Endothelial cell of umbilical vein (primary cell): Measurements from ENCODE around the gene CERS2. TPM values are rescaled to one million over a fixed set of nuclear protein-coding genes. Genes with fewer than 3 reads are reported as not detected.

ENCODE experiments used
- BruUV-seq: library from RNA; stranded (reverse); fragments of 400-500 nt; replicated peaks from 2 replicates; lab custom pipeline; 2021; lab: Mats Ljungman, UMichigan
- CTCF ChIA-PET: fragments of 300-600, 350-600 bp; sonication (Branson Sonifier 250); formaldehyde crosslinking; loops from one replicate; lab custom pipeline; 2021; ENCODE audit warnings: antibody characterized with exemption, inconsistent platforms; lab: Charles Lee
- POLR2A ChIA-PET: fragments of 300-600, 350-600 bp; sonication (Branson Sonifier 250); formaldehyde crosslinking; loops from one replicate; lab custom pipeline; 2021; ENCODE audit warnings: antibody characterized with exemption, inconsistent platforms; lab: Charles Lee
- DNase-seq: peaks from one replicate; pipeline ENCODE4 v3.0.0-alpha.2; 2011; ENCODE audit warnings: low read depth, low spot score
- FAIRE-seq: peaks from 2 replicates; lab custom pipeline; 2011; peaks lifted over from hg19 to GRCh38; lab: Jason Lieb, UNC
- H2AFZ ChIP-seq: 2 replicates; pipeline ENCODE4 v1.6.0; 2012; ENCODE audit warnings: low read depth, low read length, control low read depth, inconsistent platforms
- H3K27ac ChIP-seq: 2 replicates; pipeline ENCODE4 v1.5.1; 2011; ENCODE audit warnings: low read depth, mild to moderate bottlenecking, control low read depth, low read length, moderate library complexity; ENCODE audit not compliant: insufficient read depth
- H3K27me3 ChIP-seq, 2 experiments: 2 replicates each; pipeline versions ENCODE4 v1.6.0 to v1.6.1; 2011; ENCODE audit warnings: low read length in 2 of 2, mixed read lengths in 1 of 2; ENCODE audit not compliant: control insufficient read depth in 2 of 2, insufficient read depth in 2 of 2
- H3K36me3 ChIP-seq, 2 experiments: 2 replicates in 1 of 2; 3 replicates in 1 of 2; pipeline ENCODE4 v1.5.1; 2011; ENCODE audit warnings: low read length in 2 of 2, mild to moderate bottlenecking in 1 of 2, moderate library complexity in 1 of 2; ENCODE audit not compliant: control insufficient read depth in 2 of 2, insufficient read depth in 2 of 2; ENCODE audit errors: extremely low read depth in 1 of 2
- H3K4me1 ChIP-seq: 3 replicates; pipeline ENCODE4 v1.5.1; 2011; ENCODE audit warnings: mild to moderate bottlenecking, low read length; ENCODE audit not compliant: control insufficient read depth, insufficient read depth; ENCODE audit errors: extremely low read depth
- H3K4me2 ChIP-seq: 2 replicates; pipeline ENCODE4 v1.6.1; 2011; ENCODE audit warnings: low read length, control low read depth, mixed read lengths; ENCODE audit not compliant: insufficient read depth
- H3K4me3 ChIP-seq, 3 experiments: fragments of 200-600 bp in 1 of 3; sonication (generic), shearing (Covaris generic) in 1 of 3; replicated peaks in 1 of 3; 2 replicates each; pipeline ENCODE4 v1.5.1; 2011 to 2016; ENCODE audit warnings: control low read depth in 3 of 3, low read length in 3 of 3, mild to moderate bottlenecking in 2 of 3, inconsistent platforms in 1 of 3, low read depth in 1 of 3, moderate library complexity in 1 of 3; ENCODE audit not compliant: insufficient read depth in 1 of 3
- H3K79me2 ChIP-seq: 2 replicates; pipeline ENCODE4 v1.6.0; 2012; ENCODE audit warnings: low read length, inconsistent platforms; ENCODE audit not compliant: control insufficient read depth, insufficient read depth
- H3K9ac ChIP-seq: replicated peaks from 2 replicates; pipeline ENCODE3; 2011; ENCODE audit warnings: low read length, control low read depth; ENCODE audit not compliant: insufficient read depth; ENCODE audit errors: extremely low read depth
- H3K9me1 ChIP-seq: replicated peaks from 3 replicates; pipeline ENCODE4 v1.6.0; 2011; ENCODE audit warnings: mild to moderate bottlenecking, low read length; ENCODE audit not compliant: control insufficient read depth, insufficient read depth; ENCODE audit errors: extremely low read depth
- H3K9me3 ChIP-seq: replicated peaks from 2 replicates; pipeline ENCODE4 v1.5.1; 2012; ENCODE audit warnings: low read length, inconsistent platforms; ENCODE audit not compliant: control insufficient read depth, insufficient read depth
- H4K20me1 ChIP-seq: replicated peaks from 2 replicates; pipeline ENCODE3; 2011; ENCODE audit warnings: mild to moderate bottlenecking, low read length; ENCODE audit not compliant: control insufficient read depth, insufficient read depth; ENCODE audit errors: extremely low read depth
- EZH2 ChIP-seq: IDR thresholded peaks from 2 replicates; pipeline ENCODE4 v1.6.1; 2012; ENCODE audit warnings: borderline replicate concordance, low read depth, mild to moderate bottlenecking, moderate library complexity, low read length, inconsistent platforms; ENCODE audit not compliant: severe bottlenecking
- FOS ChIP-seq: IDR thresholded peaks from 2 replicates; pipeline ENCODE4 v1.6.1; 2011; ENCODE audit warnings: mild to moderate bottlenecking, low read length, moderate library complexity, borderline replicate concordance; ENCODE audit not compliant: insufficient read depth
- GATA2 ChIP-seq: IDR thresholded peaks from 2 replicates; pipeline ENCODE4 v1.7.0; 2011; ENCODE audit warnings: low read depth, mild to moderate bottlenecking, moderate library complexity, mixed read lengths, low read length; ENCODE audit not compliant: insufficient read length, insufficient read depth
- JUN ChIP-seq: IDR thresholded peaks from 2 replicates; pipeline ENCODE4 v1.6.1; 2011; ENCODE audit warnings: borderline replicate concordance, low read depth; ENCODE audit not compliant: insufficient read length, insufficient read depth
- MYC ChIP-seq: IDR thresholded peaks from one replicate; pipeline ENCODE4 v1.6.1; 2011; ENCODE audit warnings: mild to moderate bottlenecking, low read depth, low read length
- POLR2A ChIP-seq: IDR thresholded peaks from 2 replicates; pipeline ENCODE4 v1.6.1; 2012; ENCODE audit warnings: low read depth, mild to moderate bottlenecking, control low read depth, low read length
- POLR2AphosphoS5 ChIP-seq: IDR thresholded peaks from 2 replicates; pipeline ENCODE4 v1.6.1; 2012; ENCODE audit warnings: low read depth, mild to moderate bottlenecking, control low read depth, low read length, moderate library complexity; ENCODE audit not compliant: insufficient read depth
- dilution Hi-C: fragments of 300-500 bp; cut with MboI; formaldehyde crosslinking; loops from one replicate; pipeline ENCODE4 v1.15.0; 2019; ENCODE audit warnings: low sequenced_read_pairs; ENCODE audit not compliant: extremely low pct_ligation_motif_present
- intact Hi-C: fragments of 100-400 bp; cut with micrococcal nuclease; formaldehyde crosslinking; loops from one replicate; pipeline ENCODE4 v1.10.0; 2022
- polyA plus RNA-seq, 4 experiments: library from polyadenylated mRNA; depleted of rRNA in 3 of 4; stranded (reverse) in 3 of 4; unstranded in 1 of 4; fragments of >200 nt; gene quantifications; 2 replicates each; pipeline versions ENCODE4 v1.2.1 to v1.2.3, GENCODE V29; 2011 to 2012; ENCODE audit warnings: missing spikeins in 1 of 4
- total RNA-seq: library from RNA; stranded (reverse); gene quantifications from 2 replicates; pipeline ENCODE4 v1.2.3, GENCODE V29; 2021
- TF ChIP-seq, protein P1 (sequence below), 2 donors: IDR thresholded peaks; 1 replicate in 1 of 2; 2 replicates in 1 of 2; pipeline ENCODE4 v1.5.1; 2011; ENCODE audit warnings: low read length in 2 of 2, mild to moderate bottlenecking in 2 of 2, moderate library complexity in 2 of 2, control low read depth in 1 of 2, inconsistent platforms in 1 of 2, low read depth in 1 of 2; ENCODE audit not compliant: insufficient read depth in 1 of 2; ENCODE audit errors: extremely low read depth in 1 of 2
- TF ChIP-seq, protein P2 (sequence below): IDR thresholded peaks from 2 replicates; pipeline ENCODE4 v1.6.1; 2011; ENCODE audit not compliant: insufficient read depth, insufficient read length

The CERS2 gene
- total and polyA plus RNA-seq, 2 donors (not counting 3 experiments of a cell fraction or from before 2014, with no cell fraction given) = 143 to 155 TPM

DNA sequence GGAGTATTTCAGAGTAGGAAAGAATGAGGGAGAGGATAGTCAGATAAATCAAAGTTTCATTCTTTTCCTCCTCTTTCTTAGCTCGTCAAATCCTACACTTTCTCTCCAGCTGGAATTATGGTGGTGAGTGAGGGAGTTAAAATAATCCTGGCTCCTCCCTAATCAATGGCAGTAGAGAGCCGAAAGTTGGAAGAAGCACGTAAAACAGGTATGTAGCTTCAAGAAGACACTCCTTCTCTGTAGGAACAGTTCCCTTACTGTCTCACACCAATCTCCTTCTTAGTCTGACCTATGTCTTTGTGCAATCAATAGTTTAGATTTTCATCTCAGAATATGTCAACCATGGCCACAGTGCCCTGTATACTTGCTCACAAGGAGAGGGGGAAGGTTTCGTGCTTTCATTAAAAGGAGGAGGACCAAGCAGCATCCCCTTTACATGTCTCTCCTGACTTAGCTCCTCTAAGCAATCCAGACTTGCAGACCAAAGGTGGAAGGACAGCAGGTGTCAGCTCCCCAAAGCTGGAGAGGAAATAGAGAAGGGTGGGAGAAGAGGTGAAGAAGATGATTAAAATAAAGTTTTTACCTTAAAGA is 31.2 kb upstream of the CERS2 start:
- Histone ChIP-seq H4K20me1 (no peaks in the 10 kb centered on the region), H3K9ac (peak overlapping the region; percentile 89), H3K27me3 (no peaks in the 10 kb centered on the region), H3K4me1 (peaks cover 28% of the 10 kb centered on the region), H2AFZ (peak overlapping the region; percentile 95), H3K4me2 (peak overlapping the region; percentile 87), H3K79me2 (no peaks in the 10 kb centered on the region), H3K27ac (no peak overlapping the region), H3K4me3 (peak overlapping the region; percentile 35 to 51 (median 43)), H3K36me3 (no peaks in the 10 kb centered on the region), H3K9me3 (no peaks in the 10 kb centered on the region), H3K9me1 (no peaks in the 10 kb centered on the region)
- dilution Hi-C loops (no loop called here), intact Hi-C loops (loop anchor here (1.0 kb wide), 1 partner anchor 27 kb away; no protein-coding TSS in a partner anchor)
- FAIRE-seq (no peak), DNase-seq (peak; percentile 25)
- no TSS peak for BruUV-seq
- CTCF ChIA-PET = interaction anchor here (0.9 to 3.7 kb wide), 31 partner anchors 9 to 447 kb away, joined by 3 to 127 read pairs (median 5); partner anchors contain the start of genes ANXA9, C1orf56, CDC42SE1 and CERS2
- POLR2A ChIA-PET = interaction anchor here (0.6 to 1.7 kb wide), 6 partner anchors 8 to 64 kb away, joined by 3 to 6 read pairs (median 4); no protein-coding TSS in a partner anchor
- no peak for TF ChIP-seq JUN
- TF ChIP-seq EZH2 = no peak
- TF ChIP-seq MYC = no peak

DNA sequence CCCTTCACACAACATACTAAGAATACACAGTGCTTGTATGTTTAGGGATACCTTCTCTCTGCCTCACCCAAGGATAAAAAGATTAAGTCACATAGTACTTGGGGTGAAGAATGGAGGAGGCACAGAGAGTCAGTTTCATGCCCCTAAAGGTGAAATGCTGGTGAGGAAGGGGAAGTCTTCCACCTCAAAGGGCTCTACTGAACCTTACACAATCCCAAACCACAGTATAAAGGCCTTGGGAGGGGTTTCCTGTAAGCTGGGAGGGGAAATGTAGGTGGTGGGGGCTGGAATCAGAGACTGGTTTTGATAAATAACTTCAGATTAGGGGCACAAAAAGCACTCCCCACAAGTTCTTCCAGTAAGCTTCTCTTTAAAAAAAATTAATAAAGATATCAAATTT is 28.5 kb upstream of the CERS2 start:
- dilution Hi-C loops (no loop called here), intact Hi-C loops (no loop called here)
- Histone ChIP-seq H3K27me3 (no peaks in the 10 kb centered on the region), H2AFZ (no peak overlapping the region), H3K27ac (no peak overlapping the region), H3K36me3 (no peaks in the 10 kb centered on the region), H4K20me1 (no peaks in the 10 kb centered on the region), H3K4me2 (no peak overlapping the region), H3K79me2 (no peaks in the 10 kb centered on the region), H3K4me1 (peaks cover 32% of the 10 kb centered on the region), H3K9ac (no peak overlapping the region), H3K4me3 (no peak overlapping the region), H3K9me3 (no peaks in the 10 kb centered on the region), H3K9me1 (no peaks in the 10 kb centered on the region)
- FAIRE-seq (no peak), DNase-seq (no peak)
- ChIA-PET POLR2A (no interaction called here), CTCF (interaction anchor here (12.3 kb wide), 1 partner anchor 22 kb away, joined by 278 read pairs; the partner anchor contains the start of genes ANXA9 and CERS2)
- TF ChIP-seq JUN = no peak
- TF ChIP-seq POLR2AphosphoS5 = no peak
- TF ChIP-seq POLR2A = no peak
- no peak for TF ChIP-seq EZH2
- TF ChIP-seq MYC = no peak
- TF ChIP-seq, protein P1, sequence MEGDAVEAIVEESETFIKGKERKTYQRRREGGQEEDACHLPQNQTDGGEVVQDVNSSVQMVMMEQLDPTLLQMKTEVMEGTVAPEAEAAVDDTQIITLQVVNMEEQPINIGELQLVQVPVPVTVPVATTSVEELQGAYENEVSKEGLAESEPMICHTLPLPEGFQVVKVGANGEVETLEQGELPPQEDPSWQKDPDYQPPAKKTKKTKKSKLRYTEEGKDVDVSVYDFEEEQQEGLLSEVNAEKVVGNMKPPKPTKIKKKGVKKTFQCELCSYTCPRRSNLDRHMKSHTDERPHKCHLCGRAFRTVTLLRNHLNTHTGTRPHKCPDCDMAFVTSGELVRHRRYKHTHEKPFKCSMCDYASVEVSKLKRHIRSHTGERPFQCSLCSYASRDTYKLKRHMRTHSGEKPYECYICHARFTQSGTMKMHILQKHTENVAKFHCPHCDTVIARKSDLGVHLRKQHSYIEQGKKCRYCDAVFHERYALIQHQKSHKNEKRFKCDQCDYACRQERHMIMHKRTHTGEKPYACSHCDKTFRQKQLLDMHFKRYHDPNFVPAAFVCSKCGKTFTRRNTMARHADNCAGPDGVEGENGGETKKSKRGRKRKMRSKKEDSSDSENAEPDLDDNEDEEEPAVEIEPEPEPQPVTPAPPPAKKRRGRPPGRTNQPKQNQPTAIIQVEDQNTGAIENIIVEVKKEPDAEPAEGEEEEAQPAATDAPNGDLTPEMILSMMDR (IDR thresholded peaks at IDR 0.05; ENCODE audit: extremely low read depth in 1 of 2, insufficient read depth in 1 of 2, low read depth in 1 of 2, low read length in 2 of 2) = no peak
- TF ChIP-seq GATA2 = no peak
- no peak for TF ChIP-seq FOS
- TF ChIP-seq, protein P2, sequence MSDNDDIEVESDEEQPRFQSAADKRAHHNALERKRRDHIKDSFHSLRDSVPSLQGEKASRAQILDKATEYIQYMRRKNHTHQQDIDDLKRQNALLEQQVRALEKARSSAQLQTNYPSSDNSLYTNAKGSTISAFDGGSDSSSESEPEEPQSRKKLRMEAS = no peak
- BruUV-seq = no TSS peak
